Fibroblast of peridontal ligament (primary cell): Measurements from ENCODE around the gene ATG101.

ENCODE experiments used
- DNase-seq: peaks from one replicate; pipeline ENCODE4 v3.0.0-alpha.2; 2010; ENCODE audit errors: extremely low read depth

Gene ATG101, protein sequence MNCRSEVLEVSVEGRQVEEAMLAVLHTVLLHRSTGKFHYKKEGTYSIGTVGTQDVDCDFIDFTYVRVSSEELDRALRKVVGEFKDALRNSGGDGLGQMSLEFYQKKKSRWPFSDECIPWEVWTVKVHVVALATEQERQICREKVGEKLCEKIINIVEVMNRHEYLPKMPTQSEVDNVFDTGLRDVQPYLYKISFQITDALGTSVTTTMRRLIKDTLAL

DNA sequence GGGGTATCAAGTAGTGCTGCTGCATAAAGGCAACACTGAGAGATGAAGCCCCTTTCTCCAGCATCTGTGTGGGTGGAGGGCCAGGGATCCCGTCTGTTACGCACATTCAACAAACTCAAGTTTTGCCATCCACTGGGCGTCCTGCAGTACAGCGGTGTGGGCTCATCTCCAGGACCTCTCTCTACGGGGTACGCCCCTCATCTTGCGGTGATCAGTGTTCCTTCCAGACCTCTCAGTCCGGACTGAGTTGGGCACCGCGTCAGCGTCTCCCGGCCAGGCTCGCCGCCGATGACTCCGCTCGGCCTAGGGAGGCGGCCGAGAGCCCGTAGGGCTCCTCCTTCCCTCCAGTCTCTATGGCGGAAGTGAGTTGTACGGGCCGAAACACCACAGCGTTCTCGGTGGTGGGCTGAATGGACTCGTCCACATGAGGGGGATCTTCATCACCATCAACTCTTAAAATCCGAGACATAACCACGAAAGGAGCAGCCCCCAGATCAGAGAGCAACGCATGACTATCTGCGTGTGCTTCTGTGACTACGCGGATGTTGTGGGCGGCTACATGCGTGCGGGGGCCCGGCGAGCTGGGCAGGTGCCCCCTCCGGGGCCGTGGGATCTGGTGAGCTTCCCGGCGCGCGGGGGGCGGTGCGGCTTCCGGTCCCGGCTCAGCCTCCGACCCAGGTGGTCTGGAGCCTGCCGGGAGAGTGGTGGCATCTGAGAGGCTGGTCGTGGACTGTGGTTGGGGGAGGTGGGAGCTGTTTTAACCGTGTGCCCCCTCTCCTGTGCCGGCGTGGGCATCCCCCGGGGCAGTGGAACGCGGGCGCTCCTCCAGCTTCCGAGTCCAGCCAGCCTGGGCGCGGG, at the start of gene ATG101:
Gene ATG101 (plus strand): TSS at position 652 of the 858 bp plus-strand sequence. CDS start 3,673 bp downstream, outside the sequence.
- peak; percentile 96 for DNase-seq

GRCh38 chr12:52020539-52021336, 49.0 kb upstream of the ATG101 start:
- peak; percentile 50 for DNase-seq

DNA sequence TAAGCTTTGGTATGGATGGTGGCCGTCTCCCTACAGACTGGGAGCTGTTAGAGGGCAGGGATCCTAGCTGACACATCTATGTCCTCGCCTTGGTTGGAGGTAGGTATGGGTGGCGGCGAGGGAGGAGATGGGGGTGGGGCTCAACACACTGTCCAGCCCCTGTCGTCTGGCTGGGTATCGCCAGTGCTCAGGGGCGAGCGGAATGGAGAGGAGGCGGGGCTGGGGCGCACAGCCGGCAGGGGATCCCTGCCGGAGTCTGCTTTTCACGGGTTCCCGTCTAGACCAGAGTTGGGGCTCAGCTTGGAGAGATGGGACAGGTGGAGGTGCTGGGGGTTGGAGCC, 47.0 kb upstream of the ATG101 start:
- no peak for DNase-seq

DNA sequence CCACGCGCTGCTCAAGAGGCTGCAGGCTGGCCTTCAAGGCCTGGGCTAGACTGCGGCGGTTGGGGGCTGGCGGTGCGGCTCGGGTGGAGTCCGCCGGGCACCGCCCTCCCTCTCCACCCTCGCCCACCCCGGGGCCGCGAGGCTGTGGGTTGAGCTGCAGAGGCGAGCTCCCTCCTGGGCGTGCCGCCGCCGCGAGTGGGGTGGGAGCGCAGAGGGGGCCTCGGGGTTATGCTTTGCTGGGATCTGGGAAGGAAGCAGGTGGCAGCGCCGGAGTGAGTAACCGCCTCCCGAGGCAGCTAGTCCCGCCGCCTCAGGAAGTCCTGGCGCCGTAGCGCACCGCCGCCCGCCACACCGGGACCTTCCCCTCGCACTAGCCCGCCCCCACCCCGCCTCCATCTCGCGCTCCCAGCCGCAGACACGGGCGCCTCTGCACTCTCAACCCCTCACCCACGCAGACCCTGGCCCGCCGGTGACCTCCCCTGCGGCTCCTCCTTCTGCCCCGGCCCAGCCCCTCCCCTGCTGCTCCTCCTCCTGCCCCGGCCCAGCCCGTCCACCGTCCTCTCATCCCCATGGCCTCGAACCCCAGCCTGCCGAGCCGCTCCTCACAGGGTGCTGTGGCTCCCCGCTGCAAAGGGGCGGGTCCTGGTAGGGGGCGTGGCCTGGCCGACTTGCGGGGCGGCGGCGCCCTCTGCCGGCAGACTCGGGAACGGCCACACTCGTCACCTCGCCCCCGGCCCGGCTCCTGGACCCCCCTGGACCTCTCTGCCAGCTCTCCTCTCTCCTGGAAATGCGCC, 46.4 kb upstream of the ATG101 start:
- DNase-seq, result peak; percentile 50

DNA sequence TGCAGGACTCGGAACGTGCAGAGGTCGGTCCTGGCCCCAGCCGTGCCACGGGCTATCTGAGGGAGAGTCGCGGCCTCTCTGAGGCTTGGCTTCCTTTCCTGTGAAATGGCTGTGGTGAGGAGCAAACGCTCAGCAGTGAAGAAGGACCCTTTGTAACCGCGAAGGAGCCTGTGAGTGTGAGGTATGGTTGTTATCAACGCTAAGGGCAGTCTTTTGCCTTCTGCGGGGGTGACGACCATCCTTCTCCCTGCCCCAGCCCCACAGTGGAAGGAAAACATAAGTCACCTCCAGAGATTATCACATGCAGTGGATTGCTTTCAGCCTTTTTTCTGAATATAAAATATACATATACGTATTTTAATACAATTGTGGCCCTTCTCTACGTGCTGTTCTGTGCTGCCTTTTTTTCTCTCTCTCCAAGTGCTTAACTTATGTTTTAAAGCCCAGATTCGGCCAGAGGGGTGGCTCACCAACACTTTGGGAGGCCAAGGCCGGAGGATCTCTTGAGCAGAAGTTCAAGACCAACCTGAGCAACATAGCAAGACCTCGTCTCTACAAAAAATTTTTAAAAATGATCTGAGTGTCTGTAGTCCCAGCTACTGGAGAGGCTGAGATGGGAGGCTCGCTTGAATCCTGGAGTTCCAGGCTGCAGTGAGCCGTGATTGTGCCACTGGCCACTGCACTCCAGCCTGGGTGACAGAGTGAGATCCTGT, 45.6 kb upstream of the ATG101 start:
- no peak for DNase-seq

DNA sequence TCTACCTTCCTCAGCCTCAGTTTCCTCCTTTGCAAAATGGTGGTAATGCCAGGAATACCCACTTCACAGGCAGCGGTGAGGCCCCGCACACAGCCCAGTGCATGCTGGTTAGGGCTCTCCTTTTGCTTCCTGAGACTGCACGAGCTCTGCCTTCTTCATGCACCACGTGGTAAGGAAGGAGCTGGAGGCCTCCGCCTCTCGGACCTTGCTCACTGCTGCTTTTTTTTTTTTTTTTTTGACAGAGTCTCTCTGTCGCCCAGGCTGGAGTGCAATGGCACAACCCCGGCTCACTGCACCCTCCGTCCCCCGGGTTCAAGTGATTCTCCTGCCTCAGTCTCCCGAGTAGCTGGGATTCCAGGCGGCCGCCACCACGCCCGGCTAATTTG, 44.9 kb upstream of the ATG101 start:
- peak; percentile 30 for DNase-seq

DNA sequence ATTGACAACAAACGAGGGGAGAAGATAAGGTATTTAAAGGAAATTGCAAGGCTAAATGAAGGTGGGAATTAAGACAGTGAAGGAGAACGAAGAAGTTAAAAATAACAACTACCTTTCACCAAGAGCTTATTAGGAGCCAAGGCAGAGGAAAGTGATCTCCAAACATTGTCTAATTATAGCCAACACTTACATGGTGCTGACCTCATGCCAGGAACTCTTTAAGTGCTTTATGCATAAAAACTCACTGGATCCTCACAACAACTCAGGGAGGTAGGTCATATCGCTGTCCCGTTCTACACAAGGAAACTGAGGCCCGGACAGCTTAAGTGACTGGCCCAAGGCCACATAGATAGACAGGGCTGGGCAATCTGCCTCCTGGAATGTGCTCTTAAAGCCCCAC, 43.5 kb upstream of the ATG101 start:
- no peak for DNase-seq

- no peak for DNase-seq
Observed at GRCh38 chr12:52027085-52027843, 42.5 kb upstream of the ATG101 start.

GRCh38 chr12:52029685-52030084, 40.1 kb upstream of the ATG101 start:
- DNase-seq, result peak; percentile 33

DNA sequence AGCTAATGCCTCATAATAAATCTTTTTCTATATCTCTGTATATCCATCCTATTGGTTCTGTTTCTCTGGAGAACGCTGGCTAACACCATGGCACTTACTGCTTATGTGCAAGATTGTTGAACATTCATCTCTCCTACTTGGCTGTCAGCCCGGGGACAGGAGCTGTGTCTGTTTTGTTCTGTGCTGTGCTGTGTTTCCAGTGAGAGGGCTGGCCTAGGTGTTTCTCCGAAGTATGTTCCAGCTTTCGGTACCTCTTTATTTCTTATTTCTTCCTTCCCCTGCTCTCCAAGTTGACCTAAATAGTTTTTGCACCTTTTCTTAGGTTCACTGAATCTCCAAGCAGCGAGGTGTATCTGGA, 37.4 kb upstream of the ATG101 start:
- peak; percentile 84 for DNase-seq

- peak; percentile 95 for DNase-seq
Observed at GRCh38 chr12:52032804-52033445, 36.9 kb upstream of the ATG101 start.

DNA sequence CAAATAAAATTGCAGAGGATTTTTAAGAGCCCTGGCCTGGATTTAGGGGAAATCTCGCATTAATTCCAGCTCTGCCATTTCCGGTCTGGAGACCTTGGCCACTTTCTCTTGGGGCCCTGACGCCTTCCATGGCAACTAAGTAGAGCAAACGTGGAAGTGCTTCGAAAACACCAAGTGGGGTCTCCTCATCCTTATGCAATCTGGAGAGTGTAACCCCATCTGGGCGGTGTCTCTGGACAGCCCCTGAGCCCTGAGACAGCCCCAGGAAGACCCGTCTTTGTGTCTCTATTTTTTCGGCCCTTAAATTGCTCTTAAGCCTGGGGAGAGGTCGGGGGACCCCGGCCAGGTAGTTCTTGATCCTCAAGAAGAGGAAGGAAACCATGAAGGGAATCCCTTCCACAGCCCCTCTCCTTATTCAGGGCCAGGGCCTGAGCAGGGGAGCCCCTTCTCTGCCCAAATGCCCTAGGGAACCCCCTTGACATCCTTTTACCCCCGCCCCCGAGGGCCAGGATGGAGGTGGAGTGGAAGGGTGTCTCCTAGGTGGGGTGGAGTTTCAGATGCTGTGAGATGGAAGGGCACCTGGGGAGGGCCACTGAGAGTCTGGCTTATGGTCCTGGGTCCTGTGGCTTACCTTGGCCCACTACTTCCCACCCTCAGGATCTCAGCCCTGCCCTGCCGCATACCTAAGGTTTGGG, 36.2 kb upstream of the ATG101 start:
- no peak for DNase-seq

- peak; percentile 44 for DNase-seq
Observed at GRCh38 chr12:52035190-52035589, 34.6 kb upstream of the ATG101 start.

GRCh38 chr12:52035926-52036325, 33.9 kb upstream of the ATG101 start:
- DNase-seq, result no peak

GRCh38 chr12:52036587-52037171, 33.1 kb upstream of the ATG101 start:
- peak; percentile 73 for DNase-seq

DNA sequence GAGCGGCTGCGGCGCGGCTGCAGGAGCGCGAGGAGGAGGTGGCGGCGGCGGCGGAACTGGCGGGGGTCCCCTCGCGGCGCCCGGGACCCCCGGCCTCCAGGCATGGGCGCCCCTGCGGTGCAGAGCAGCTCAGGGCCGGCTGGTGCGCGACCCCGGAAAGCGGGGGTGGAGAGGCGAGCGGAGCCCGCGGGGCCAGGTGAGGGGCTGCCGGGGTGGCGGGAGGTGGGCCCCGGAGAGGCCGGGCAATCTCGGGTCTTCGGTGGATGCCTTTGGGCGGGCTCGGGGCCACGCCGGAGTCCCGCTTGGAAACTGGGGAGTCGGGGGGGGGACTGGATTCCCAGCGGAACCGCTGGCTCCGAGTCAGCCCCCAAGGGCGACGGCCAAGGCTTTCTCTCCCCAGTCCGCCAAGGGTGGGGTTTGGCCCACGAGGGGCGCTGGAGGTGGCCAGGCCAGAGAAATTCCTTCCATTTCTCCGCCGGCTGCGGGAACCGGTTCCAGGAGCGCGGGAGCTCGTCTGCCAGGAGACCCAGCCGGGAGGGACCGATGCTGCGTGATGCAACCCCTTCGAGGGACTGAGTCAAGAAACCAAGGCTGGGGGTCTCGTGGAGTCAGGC, 32.4 kb upstream of the ATG101 start:
- peak; percentile 56 for DNase-seq

DNA sequence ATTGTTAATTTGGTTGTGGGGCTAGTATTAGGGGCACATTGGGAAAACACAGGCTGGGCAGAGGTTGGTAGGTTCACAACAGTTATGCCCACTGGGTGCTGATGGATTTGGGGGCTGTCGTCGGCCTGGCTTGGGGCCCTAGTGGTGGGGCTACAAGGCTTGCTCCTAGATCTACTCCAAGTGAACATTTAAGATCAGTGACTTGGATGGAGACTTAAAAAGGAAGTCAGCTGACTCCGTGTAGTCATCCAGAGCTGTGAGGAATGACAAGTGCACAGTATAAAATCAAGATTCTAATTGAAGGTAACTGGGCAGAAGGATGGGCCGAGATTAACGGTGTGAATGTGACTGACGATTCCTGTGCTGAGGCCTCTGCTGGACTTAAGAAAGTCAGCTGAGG, 31.3 kb upstream of the ATG101 start:
- peak; percentile 40 for DNase-seq

DNA sequence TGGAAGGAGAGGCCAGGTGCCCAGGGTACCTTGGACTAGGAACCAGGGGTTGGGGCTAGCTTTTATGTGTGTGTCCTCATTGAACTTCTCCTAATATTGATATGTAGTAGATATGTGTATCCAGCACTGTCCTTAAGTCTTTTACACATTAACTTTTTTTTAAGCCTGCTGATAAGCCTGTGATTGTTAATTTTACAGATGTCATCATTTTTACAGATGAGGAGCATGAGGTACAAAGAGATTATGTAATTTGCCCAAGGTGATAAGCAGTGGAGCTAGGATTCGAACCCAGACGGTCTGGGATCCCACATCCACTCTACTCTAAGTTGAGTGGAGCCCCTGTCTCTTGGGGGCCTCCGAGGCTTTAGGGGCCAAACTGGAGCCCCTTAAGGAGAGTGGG, 28.7 kb upstream of the ATG101 start:
- DNase-seq, result no peak
